OCI-LY7 (cell line): ENCODE measurements around the gene GSTO1. TPM values are rescaled to one million over a fixed set of nuclear protein-coding genes. Genes with fewer than 3 reads are reported as not detected.

Experiments
- BruUV-seq: library from RNA; stranded (reverse); fragments of 400-500 nt; replicated peaks from 2 replicates; lab custom pipeline; 2021; lab: Mats Ljungman, UMichigan
- CTCF ChIA-PET: fragments of 300-600 bp; sonication (Branson Sonifier 250); formaldehyde crosslinking; loops from one replicate; lab custom pipeline; 2022; ENCODE audit warnings: antibody characterized with exemption; ENCODE audit not compliant: unreplicated experiment; lab: Charles Lee
- POLR2A ChIA-PET: fragments of 300-600 bp; sonication (Branson Sonifier 250); formaldehyde crosslinking; loops from one replicate; lab custom pipeline; 2022; ENCODE audit warnings: antibody characterized with exemption; lab: Charles Lee
- DNase-seq: peaks from one replicate; pipeline ENCODE4 v3.0.0-alpha.2; 2015; ENCODE audit warnings: low spot score
- H2AFZ ChIP-seq: fragments of 200-600 bp; sonication (generic), shearing (Covaris generic); 2 replicates; pipeline ENCODE4 v1.6.1; 2014; ENCODE audit warnings: mild to moderate bottlenecking, antibody characterized with exemption, low read length, moderate library complexity
- H3K27ac ChIP-seq: fragments of 200-600 bp; sonication (generic); 2 replicates; pipeline ENCODE4 v1.5.1; 2014; ENCODE audit warnings: mixed run types, low read depth, mild to moderate bottlenecking, moderate library complexity, low read length, inconsistent platforms; ENCODE audit not compliant: poor library complexity, severe bottlenecking
- H3K36me3 ChIP-seq: fragments of 200-600 bp; sonication (generic); 2 replicates; pipeline ENCODE4 v1.6.1; 2014; ENCODE audit warnings: mild to moderate bottlenecking, antibody characterized with exemption, low read length, moderate library complexity, mixed read lengths; ENCODE audit not compliant: insufficient read depth
- H3K4me1 ChIP-seq: fragments of 200-600 bp; sonication (generic); 2 replicates; pipeline ENCODE4 v1.5.1; 2014; ENCODE audit warnings: mild to moderate bottlenecking, low read length; ENCODE audit not compliant: insufficient read depth, poor library complexity, severe bottlenecking
- H3K4me2 ChIP-seq: fragments of 200-600 bp; sonication (generic); 2 replicates; pipeline ENCODE4 v1.6.1; 2014; ENCODE audit warnings: mild to moderate bottlenecking, low read length
- H3K4me3 ChIP-seq: fragments of 200-600 bp; sonication (generic); 2 replicates; pipeline ENCODE4 v1.5.1; 2014; ENCODE audit warnings: mild to moderate bottlenecking, low read depth, low read length; ENCODE audit not compliant: poor library complexity, severe bottlenecking
- H3K79me2 ChIP-seq: fragments of 200-600 bp; sonication (generic); 2 replicates; pipeline ENCODE4 v1.6.1; 2016; ENCODE audit warnings: low read depth, mild to moderate bottlenecking, low read length, moderate library complexity, mixed read lengths; ENCODE audit not compliant: insufficient read depth
- H3K9me2 ChIP-seq: fragments of 200-600 bp; sonication (generic); 2 replicates; pipeline ENCODE4 v1.6.1; 2016; ENCODE audit warnings: mild to moderate bottlenecking, low read length, mixed read lengths; ENCODE audit not compliant: insufficient read depth
- H3K9me3 ChIP-seq: fragments of 200-600 bp; sonication (generic); 2 replicates; pipeline ENCODE4 v1.6.1; 2014; ENCODE audit warnings: mild to moderate bottlenecking, mixed run types, low read length, mixed read lengths
- H4K20me1 ChIP-seq: fragments of 200-600 bp; sonication (generic); 2 replicates; pipeline ENCODE4 v1.6.1; 2014; ENCODE audit warnings: mild to moderate bottlenecking, antibody characterized with exemption, low read length, moderate library complexity, mixed read lengths; ENCODE audit not compliant: insufficient read depth
- EZH2phosphoT487 ChIP-seq: fragments of 200-600 bp; sonication (generic); IDR thresholded peaks from 2 replicates; pipeline ENCODE4 v1.6.1; 2018; ENCODE audit warnings: low read depth, borderline replicate concordance, mild to moderate bottlenecking, mixed run types, antibody characterized with exemption, low read length, moderate library complexity, mixed read lengths
- intact Hi-C: fragments of 100-400 bp; cut with micrococcal nuclease; formaldehyde crosslinking; loops from one replicate; pipeline ENCODE4 v1.10.0; 2022; ENCODE audit not compliant: unreplicated experiment
- total RNA-seq, 2 experiments: library from RNA; depleted of rRNA in 1 of 2; stranded (reverse); fragments of >200 nt in 1 of 2; shearing (Covaris generic) in 1 of 2; gene quantifications; 2 replicates each; pipeline ENCODE4 v1.2.3, GENCODE V29; 2014 to 2022
- TF ChIP-seq, protein P1 (sequence below): fragments of 200-600 bp; sonication (generic); conservative IDR thresholded peaks from 2 replicates; pipeline ENCODE4 v1.5.1; 2014; ENCODE audit warnings: mild to moderate bottlenecking, antibody characterized with exemption, low read length, moderate library complexity, mixed read lengths

The GSTO1 gene
- total RNA-seq, 2 experiments from 2014 or later, result 1.7 to 27.4 TPM

DNA sequence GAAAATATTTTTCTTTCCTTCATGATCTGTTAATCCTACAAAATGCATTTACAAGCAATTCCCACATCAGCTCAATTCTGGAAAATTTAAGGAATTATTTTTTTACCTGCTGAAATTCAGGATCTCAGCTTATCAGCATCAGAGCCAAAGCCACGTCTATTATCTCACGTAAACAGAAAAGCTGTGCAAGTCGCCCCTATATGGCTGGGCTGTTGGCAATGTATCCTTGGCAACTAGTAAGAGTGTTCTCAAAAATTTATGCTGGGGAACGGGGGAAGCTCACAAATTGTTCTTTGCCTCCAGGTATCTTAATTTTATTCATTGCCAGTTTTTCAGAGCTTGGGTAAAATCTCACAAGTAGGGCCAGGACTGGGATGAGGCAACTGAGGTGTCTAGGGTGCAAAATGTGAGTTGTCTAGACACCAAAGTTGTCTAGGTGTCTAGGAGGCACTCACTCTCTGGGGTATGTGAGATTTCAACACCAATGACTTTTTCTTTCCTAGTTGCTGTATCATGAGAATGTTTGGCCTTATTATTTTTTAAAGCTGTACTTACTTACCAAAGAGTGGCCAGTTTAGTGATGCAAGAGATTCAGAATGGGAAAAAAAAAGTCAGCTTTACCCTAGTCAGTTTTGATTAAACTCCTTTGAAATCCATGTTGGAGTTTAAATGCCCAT is 19.3 kb downstream of the GSTO1 start:
- H3K79me2 ChIP-seq, result no peaks in the 10 kb centered on the region
- no peaks in the 10 kb centered on the region for H3K36me3 ChIP-seq
- H2AFZ ChIP-seq, result peak overlapping the region; percentile 23; the same call in 1 of the 2 replicates
- TF ChIP-seq EZH2phosphoT487, result no peak
- TF ChIP-seq, protein P1, sequence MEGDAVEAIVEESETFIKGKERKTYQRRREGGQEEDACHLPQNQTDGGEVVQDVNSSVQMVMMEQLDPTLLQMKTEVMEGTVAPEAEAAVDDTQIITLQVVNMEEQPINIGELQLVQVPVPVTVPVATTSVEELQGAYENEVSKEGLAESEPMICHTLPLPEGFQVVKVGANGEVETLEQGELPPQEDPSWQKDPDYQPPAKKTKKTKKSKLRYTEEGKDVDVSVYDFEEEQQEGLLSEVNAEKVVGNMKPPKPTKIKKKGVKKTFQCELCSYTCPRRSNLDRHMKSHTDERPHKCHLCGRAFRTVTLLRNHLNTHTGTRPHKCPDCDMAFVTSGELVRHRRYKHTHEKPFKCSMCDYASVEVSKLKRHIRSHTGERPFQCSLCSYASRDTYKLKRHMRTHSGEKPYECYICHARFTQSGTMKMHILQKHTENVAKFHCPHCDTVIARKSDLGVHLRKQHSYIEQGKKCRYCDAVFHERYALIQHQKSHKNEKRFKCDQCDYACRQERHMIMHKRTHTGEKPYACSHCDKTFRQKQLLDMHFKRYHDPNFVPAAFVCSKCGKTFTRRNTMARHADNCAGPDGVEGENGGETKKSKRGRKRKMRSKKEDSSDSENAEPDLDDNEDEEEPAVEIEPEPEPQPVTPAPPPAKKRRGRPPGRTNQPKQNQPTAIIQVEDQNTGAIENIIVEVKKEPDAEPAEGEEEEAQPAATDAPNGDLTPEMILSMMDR, result no peak
- no peak overlapping the region for H3K4me3 ChIP-seq
- no TSS peak for BruUV-seq
- H3K4me2 ChIP-seq, result 0 out of 2 replicates have a peak overlapping the region, but pooled peaks have one; percentile 26
- ChIA-PET POLR2A (interaction anchor here (0.7 to 2.3 kb wide), 7 partner anchors 9 to 153 kb away, joined by 3 to 8 read pairs (median 4); no protein-coding TSS in a partner anchor), CTCF (interaction anchor here (0.6 to 1.5 kb wide), 7 partner anchors 15 to 504 kb away, joined by 3 to 5 read pairs (median 4); partner anchors contain the start of gene CFAP58)
- no peaks in the 10 kb centered on the region for H3K9me2 ChIP-seq
- no peaks in the 10 kb centered on the region for H4K20me1 ChIP-seq
- DNase-seq, result no peak
- intact Hi-C loops, result no loop called here
- no peak overlapping the region for H3K27ac ChIP-seq
- H3K4me1 ChIP-seq, result peaks cover 6% of the 10 kb centered on the region
- H3K9me3 ChIP-seq, result no peaks in the 10 kb centered on the region

DNA sequence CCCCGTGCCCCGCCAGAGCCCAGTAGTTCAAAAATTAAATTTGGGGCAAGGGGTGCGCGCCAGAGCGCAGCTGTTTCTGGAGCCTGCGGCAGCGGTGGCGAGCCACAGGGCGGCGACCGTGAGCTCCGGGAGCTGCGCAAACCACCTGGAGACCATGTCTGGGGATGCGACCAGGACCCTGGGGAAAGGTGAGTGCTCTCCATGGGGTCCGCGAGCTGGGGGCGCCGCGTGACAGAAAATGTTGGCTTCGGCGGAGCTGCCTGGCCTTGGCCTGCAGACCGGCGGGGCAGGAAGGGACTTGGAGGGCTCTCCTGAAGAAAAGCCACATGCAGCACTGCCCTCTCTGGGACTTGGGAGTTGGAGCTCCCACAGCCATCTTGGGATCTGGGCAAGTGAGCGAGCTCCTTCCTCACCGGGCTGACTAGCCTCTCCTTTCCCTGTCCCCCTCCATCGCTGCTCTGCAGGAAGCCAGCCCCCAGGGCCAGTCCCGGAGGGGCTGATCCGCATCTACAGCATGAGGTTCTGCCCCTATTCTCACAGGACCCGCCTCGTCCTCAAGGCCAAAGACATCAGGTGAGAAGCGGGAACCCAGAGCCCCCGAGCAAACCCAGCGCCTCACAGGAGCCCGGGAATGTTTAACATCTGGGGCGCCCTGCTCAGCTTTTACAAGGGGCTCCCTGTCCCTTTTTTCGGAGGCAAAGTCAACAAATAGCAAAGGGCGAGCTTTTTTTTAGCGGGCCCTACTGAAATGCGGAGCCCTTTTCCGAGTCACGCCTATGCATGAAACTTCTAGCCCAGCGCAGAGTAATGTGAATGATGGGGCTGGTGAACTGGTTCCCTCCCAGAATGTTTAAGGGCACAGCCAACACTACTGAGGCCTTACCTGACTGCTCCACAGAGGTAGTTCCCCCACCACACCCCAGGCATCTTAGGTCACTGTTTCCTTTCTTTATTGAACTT is 20.4 kb downstream of the GSTO1 start:
- Histone ChIP-seq H3K4me3 (peak overlapping the region; percentile 42), H3K4me2 (peak overlapping the region; percentile 26), H3K79me2 (no peaks in the 10 kb centered on the region), H3K36me3 (no peaks in the 10 kb centered on the region), H3K9me3 (no peaks in the 10 kb centered on the region), H3K9me2 (no peaks in the 10 kb centered on the region), H2AFZ (peak overlapping the region; percentile 23; the same call in 1 of the 2 replicates), H3K27ac (no peak overlapping the region), H4K20me1 (no peaks in the 10 kb centered on the region), H3K4me1 (no peaks in the 10 kb centered on the region)
- DNase-seq, result peak; percentile 55
- POLR2A ChIA-PET, result interaction anchor here (0.7 to 2.3 kb wide), 7 partner anchors 8 to 154 kb away, joined by 3 to 8 read pairs (median 3); no protein-coding TSS in a partner anchor
- CTCF ChIA-PET, result interaction anchor here (1.1 to 1.4 kb wide), 5 partner anchors 14 to 79 kb away, joined by 3 to 5 read pairs (median 3); partner anchors contain the start of gene CFAP58
- no peak for TF ChIP-seq EZH2phosphoT487
- TF ChIP-seq, protein P1, result peak; percentile 81
- no TSS peak for BruUV-seq
- intact Hi-C loops, result no loop called here
